ENCODE measurements around the gene KCNJ14. TPM values are rescaled to one million over a fixed set of nuclear protein-coding genes. Genes with fewer than 3 reads are reported as not detected.

KCNJ14 gene
- total RNA-seq, 4 donors from 2014 or later: 0.44 to 4.1 (median 1.5) TPM

DNA sequence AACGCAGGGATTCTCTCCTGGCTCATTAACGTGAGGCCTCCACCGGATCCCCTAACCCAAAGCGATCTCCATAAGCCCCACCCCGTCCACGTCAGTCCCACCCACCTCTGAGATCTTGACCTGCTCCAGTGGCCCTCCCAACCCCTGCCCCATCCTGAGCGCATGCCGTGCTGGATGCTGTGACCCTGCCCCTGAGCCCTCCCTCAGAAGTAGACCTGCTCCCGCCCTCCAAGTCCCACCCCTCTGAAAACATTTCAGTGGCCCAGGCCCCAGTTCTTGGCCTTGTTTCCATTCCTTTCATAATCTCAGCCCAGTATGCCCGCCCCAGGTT is 36.4 kb downstream of the KCNJ14 start:
- 26 to 27% methylated on average over 9 to 10 of the region's 10 CpGs for WGBS, 2 donors
- H3K27ac ChIP-seq: no peak overlapping the region
- TF ChIP-seq, protein P1, sequence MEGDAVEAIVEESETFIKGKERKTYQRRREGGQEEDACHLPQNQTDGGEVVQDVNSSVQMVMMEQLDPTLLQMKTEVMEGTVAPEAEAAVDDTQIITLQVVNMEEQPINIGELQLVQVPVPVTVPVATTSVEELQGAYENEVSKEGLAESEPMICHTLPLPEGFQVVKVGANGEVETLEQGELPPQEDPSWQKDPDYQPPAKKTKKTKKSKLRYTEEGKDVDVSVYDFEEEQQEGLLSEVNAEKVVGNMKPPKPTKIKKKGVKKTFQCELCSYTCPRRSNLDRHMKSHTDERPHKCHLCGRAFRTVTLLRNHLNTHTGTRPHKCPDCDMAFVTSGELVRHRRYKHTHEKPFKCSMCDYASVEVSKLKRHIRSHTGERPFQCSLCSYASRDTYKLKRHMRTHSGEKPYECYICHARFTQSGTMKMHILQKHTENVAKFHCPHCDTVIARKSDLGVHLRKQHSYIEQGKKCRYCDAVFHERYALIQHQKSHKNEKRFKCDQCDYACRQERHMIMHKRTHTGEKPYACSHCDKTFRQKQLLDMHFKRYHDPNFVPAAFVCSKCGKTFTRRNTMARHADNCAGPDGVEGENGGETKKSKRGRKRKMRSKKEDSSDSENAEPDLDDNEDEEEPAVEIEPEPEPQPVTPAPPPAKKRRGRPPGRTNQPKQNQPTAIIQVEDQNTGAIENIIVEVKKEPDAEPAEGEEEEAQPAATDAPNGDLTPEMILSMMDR (IDR thresholded peaks at IDR 0.05): no peak
- TF ChIP-seq EP300 (IDR thresholded peaks at IDR 0.05): no peak
- TF ChIP-seq POLR2A (IDR thresholded peaks at IDR 0.05): no peak
- H3K27me3 ChIP-seq: peaks cover 0 to 34% of the 10 kb centered on the region in 2 donors
- DNase-seq (ENCODE audit: low spot score in 2 of 2): no peak
- H3K36me3 ChIP-seq: no peaks in the 10 kb centered on the region
- peaks cover 0 to 51% (median 17%) of the 10 kb centered on the region in 4 donors for H3K4me1 ChIP-seq
- no peaks in the 10 kb centered on the region for H3K9me3 ChIP-seq
- H3K4me3 ChIP-seq: no peak overlapping the region

DNA sequence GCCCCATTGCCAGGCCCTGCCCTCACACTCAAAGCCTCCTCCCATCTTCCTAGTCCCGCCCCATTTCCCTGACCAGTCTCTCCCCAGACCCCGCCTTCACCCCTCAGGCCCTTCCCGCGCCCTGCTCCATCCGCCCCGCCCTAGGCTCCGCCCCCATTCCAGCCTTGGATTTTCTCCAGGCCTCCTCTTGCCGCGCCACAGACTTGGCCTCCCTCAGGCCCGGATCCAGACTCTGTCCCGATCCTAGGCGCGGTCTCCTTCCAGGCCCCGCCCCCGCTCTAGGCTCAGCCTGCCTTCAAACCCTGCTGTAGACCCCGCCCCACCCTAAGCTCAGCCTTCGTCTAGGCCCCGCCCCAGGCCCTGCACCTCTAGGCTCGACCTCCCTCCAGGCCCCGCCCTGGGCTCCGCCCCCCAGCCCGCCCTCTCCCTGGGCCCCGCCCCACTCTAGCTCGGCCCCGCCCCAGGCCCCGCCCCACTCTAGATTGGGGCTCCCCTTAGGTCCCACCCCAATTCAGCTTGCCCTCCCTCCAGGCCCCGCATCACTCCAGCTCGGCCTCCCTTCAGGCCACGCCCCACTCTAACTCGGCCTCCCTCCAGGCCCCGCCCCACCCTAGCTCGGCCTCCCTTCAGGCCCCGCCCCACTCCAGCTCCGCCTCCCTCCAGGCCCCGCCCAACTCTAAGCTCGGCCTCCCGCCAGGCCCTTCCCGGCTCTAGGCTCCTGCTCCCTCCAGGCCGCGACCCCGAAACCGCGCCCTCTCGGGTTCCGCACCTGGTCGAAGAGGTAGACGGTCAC is 37.7 kb downstream of the KCNJ14 start:
- Histone ChIP-seq H3K9me3 (no peaks in the 10 kb centered on the region), H3K27ac (peak overlapping the region in 2 of 4 donors; percentile 60 to 84), H3K27me3 (peaks cover 0 to 48% of the 10 kb centered on the region in 2 donors), H3K4me3 (peak overlapping the region; percentile 36 to 60 (median 39)), H3K4me1 (peaks cover 0 to 46% (median 18%) of the 10 kb centered on the region in 4 donors), H3K36me3 (no peaks in the 10 kb centered on the region)
- TF ChIP-seq POLR2A (IDR thresholded peaks at IDR 0.05) (peak in 1 of 2 donors; percentile 59), EP300 (IDR thresholded peaks at IDR 0.05) (peak in 1 of 2 donors; percentile 86)
- TF ChIP-seq, protein P1 (IDR thresholded peaks at IDR 0.05): no peak
- 2 to 3% methylated on average over 40 to 46 of the region's 47 CpGs for WGBS, 2 donors
- peak; percentile 85 to 96 for DNase-seq (ENCODE audit: low spot score in 2 of 2)

DNA sequence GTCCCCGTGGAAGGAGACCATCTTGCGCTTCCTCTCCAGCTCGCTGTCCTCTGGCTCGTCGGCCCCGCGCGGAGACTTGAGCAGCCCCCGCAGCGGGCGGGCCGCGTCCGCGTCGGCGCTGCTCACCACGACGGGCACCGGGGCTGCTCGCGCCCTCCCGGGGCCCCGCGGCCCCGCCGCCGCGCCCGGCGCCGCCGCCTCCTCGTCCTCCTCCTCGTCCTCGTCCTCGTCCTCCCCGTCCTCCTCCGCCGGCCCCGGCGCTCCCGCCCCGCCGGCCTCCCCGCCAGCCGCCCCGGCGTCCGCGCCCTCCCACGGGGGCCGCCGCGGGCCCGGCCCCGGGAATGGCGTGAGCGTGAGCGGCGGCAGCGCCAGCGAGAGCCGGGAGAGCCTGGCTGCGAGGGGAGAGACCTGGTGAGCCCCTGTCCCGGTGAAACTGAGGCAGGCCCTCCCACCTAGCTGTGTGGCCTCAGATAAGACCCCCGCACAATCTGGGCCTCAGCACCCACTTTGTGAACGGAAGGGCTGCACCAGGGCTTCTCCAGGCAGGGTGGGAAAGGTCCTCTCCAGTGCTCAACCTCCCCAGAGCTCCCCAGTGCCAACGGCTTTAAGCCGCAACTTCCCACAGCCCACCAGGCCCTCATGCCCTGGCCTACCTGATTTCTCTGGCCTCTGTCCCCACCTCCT is 38.5 kb downstream of the KCNJ14 start:
- H3K27ac ChIP-seq: peak overlapping the region in 3 of 4 donors; percentile 45 to 84 (median 60)
- no peak for DNase-seq (ENCODE audit: low spot score in 2 of 2)
- peaks cover 0 to 54% of the 10 kb centered on the region in 2 donors for H3K27me3 ChIP-seq
- TF ChIP-seq EP300 (IDR thresholded peaks at IDR 0.05) (no peak), POLR2A (IDR thresholded peaks at IDR 0.05) (no peak)
- TF ChIP-seq, protein P1 (IDR thresholded peaks at IDR 0.05): no peak
- H3K4me1 ChIP-seq: peaks cover 0 to 48% (median 21%) of the 10 kb centered on the region in 4 donors
- H3K9me3 ChIP-seq: no peaks in the 10 kb centered on the region
- no peaks in the 10 kb centered on the region for H3K36me3 ChIP-seq
- H3K4me3 ChIP-seq: peak overlapping the region; percentile 37 to 60 (median 39)
- WGBS, 2 donors: 6 to 12% methylated on average over 10 to 57 of the region's 70 CpGs

DNA sequence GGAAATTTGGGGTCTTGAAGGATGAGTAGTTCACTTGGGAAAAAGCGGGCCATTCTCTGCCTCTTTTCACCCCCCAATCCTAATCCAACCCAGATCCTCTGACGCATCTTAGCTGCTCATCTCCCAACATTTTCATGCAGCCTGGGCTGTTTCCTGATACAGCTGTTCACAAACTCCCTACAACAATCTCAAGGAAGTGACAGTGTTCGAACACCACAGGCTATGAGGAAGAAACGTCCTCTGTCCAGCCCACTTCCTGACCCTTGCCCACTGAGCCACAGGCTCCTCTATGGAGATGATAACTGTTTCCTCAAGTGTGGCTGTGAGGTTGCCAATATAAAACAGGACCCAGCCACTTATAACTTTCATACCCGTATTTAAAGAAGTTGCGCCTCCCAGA is 40.0 kb downstream of the KCNJ14 start:
- TF ChIP-seq POLR2A (IDR thresholded peaks at IDR 0.05): no peak
- TF ChIP-seq, protein P1 (IDR thresholded peaks at IDR 0.05): no peak
- TF ChIP-seq EP300 (IDR thresholded peaks at IDR 0.05): no peak
- Histone ChIP-seq H3K36me3 (no peaks in the 10 kb centered on the region), H3K9me3 (no peaks in the 10 kb centered on the region), H3K27ac (no peak overlapping the region), H3K4me1 (peaks cover 0 to 43% (median 21%) of the 10 kb centered on the region in 4 donors), H3K27me3 (peaks cover 0 to 64% of the 10 kb centered on the region in 2 donors), H3K4me3 (no peak overlapping the region)
- DNase-seq (ENCODE audit: low spot score in 2 of 2): no peak
- 66 to 71% methylated on average over 6 of the region's 6 CpGs for WGBS, 2 donors

All from tibial nerve (tissue), 4 donors.